Prostate gland (tissue), 2 donors: ENCODE measurements around the gene DNAJB12. TPM values are rescaled to one million over a fixed set of nuclear protein-coding genes. Genes with fewer than 3 reads are reported as not detected.

ENCODE experiments used
- DNase-seq: peaks from one replicate; pipeline ENCODE4 v3.0.0-alpha.2; 2019; ENCODE audit warnings: low spot score
- H3K27ac ChIP-seq, 2 donors: fragments of 200-600 bp; sonication (generic); 2 replicates each; pipeline ENCODE4 v1.5.1; 2017 to 2019
- H3K27me3 ChIP-seq: fragments of 200-600 bp; sonication (generic); replicated peaks from 2 replicates; pipeline ENCODE4 v1.5.1; 2019; ENCODE audit not compliant: insufficient read depth
- H3K36me3 ChIP-seq, 2 donors: fragments of 200-600 bp; sonication (generic); 1 replicate in 1 of 2; 2 replicates in 1 of 2; pipeline versions ENCODE4 v1.5.1 to v1.8.1; 2017 to 2019
- H3K4me1 ChIP-seq: fragments of 200-600 bp; sonication (generic); replicated peaks from 2 replicates; pipeline ENCODE4 v1.5.1; 2019
- H3K4me3 ChIP-seq, 2 donors: fragments of 200-600 bp; sonication (generic); 2 replicates each; pipeline ENCODE4 v1.5.1; 2017 to 2019
- H3K9me3 ChIP-seq: fragments of 200-600 bp; sonication (generic); 2 replicates; pipeline ENCODE4 v1.5.1; 2017
- CTCF ChIP-seq, 4 experiments: fragments of 200-600 bp in 2 of 4; fragments of 450-650 bp in 2 of 4; sonication (generic) in 2 of 4; IDR thresholded peaks; 1 replicate in 3 of 4; 2 replicates in 1 of 4; pipeline ENCODE4 v1.5.1; 2016 to 2019; ENCODE audit warnings: antibody characterized with exemption in 4 of 4, mild to moderate bottlenecking in 2 of 4, moderate library complexity in 2 of 4
- POLR2A ChIP-seq: fragments of 450-650 bp; IDR thresholded peaks from one replicate; pipeline ENCODE4 v1.6.1; 2016; ENCODE audit warnings: antibody characterized with exemption, mild to moderate bottlenecking
- POLR2AphosphoS5 ChIP-seq: sonication (generic); formaldehyde crosslinking; IDR thresholded peaks from one replicate; pipeline ENCODE4 v1.6.1; 2017; ENCODE audit warnings: antibody characterized with exemption
- WGBS: methylation state at CpG from one replicate; pipeline ENCODE4 v1.1.5; 2018; 5-methylcytosine and 5-hydroxymethylcytosine counted together
- intact Hi-C: fragments of 100-400 bp; cut with DNase I; formaldehyde crosslinking; loops from one replicate; pipeline ENCODE4 v1.14.2; 2022
- total RNA-seq, 2 donors: library from RNA; depleted of rRNA; stranded (reverse); fragments of >200 nt; gene quantifications; one replicate each; pipeline ENCODE4 v1.1.0, GENCODE V29; 2016

The DNAJB12 gene
- total RNA-seq, 2 donors from 2014 or later = 33.0 to 55.9 TPM

- 68% methylated on average over 2 of the region's 2 CpGs for WGBS
- Histone ChIP-seq H3K36me3 (no peaks in the 10 kb centered on the region), H3K27me3 (no peaks in the 10 kb centered on the region), H3K4me1 (no peaks in the 10 kb centered on the region), H3K27ac (no peak overlapping the region), H3K9me3 (no peaks in the 10 kb centered on the region), H3K4me3 (no peak overlapping the region)
- DNase-seq = no peak
- no peak for TF ChIP-seq POLR2AphosphoS5
- no peak for TF ChIP-seq POLR2A
- TF ChIP-seq CTCF (IDR thresholded peaks at IDR 0.05) = no peak
- intact Hi-C loops = no loop called here
These were observed 25.1 kb upstream of the DNAJB12 start for GRCh38 chr10:72379776-72380175.

DNA sequence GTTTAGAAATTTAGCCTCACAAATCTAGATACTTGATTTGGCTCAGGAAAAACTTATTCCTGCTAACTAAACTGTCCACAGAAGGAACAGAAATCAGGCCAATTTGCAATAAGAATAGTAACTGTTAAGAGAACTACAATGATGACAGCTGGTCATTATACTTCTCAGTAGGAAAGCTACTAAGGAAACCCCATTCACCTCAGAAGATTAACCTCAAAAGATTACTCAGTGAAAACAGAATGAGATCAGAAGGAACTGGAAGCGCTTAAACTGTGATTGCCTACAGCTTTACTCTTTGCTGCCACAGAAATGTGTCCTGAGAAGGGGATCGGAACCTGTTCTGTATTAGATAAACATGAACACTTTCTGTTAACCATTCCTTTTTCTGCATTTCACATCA lies 24.3 kb upstream of the DNAJB12 start:
- H3K9me3 ChIP-seq = no peaks in the 10 kb centered on the region
- TF ChIP-seq CTCF (IDR thresholded peaks at IDR 0.05) (no peak), POLR2A (no peak), POLR2AphosphoS5 (no peak)
- no peak overlapping the region for H3K4me3 ChIP-seq
- DNase-seq = no peak
- H3K27me3 ChIP-seq = no peaks in the 10 kb centered on the region
- intact Hi-C loops = no loop called here
- no peaks in the 10 kb centered on the region for H3K36me3 ChIP-seq
- H3K4me1 ChIP-seq = no peaks in the 10 kb centered on the region
- WGBS = 92% methylated on average over 2 of the region's 2 CpGs
- no peak overlapping the region for H3K27ac ChIP-seq

- no peaks in the 10 kb centered on the region for H3K27me3 ChIP-seq
These were observed 20.9 kb upstream of the DNAJB12 start for GRCh38 chr10:72375585-72375984.

GRCh38 chr10:72375173-72375572 lies 20.5 kb upstream of the DNAJB12 start:
- Histone ChIP-seq H3K27me3 (no peaks in the 10 kb centered on the region), H3K4me1 (no peaks in the 10 kb centered on the region), H3K36me3 (no peaks in the 10 kb centered on the region), H3K27ac (no peak overlapping the region), H3K4me3 (no peak overlapping the region), H3K9me3 (no peaks in the 10 kb centered on the region)
- 90% methylated on average over 3 of the region's 3 CpGs for WGBS
- no peak for DNase-seq
- TF ChIP-seq POLR2AphosphoS5 = no peak
- TF ChIP-seq CTCF (IDR thresholded peaks at IDR 0.05) = no peak
- no peak for TF ChIP-seq POLR2A
- intact Hi-C loops = no loop called here

More at GRCh38 chr10:72375585-72375984, 20.9 kb upstream of the DNAJB12 start:
- Histone ChIP-seq H3K4me1 (no peaks in the 10 kb centered on the region), H3K9me3 (no peaks in the 10 kb centered on the region), H3K4me3 (no peak overlapping the region), H3K36me3 (no peaks in the 10 kb centered on the region), H3K27ac (no peak overlapping the region)
- WGBS = 72% methylated on average over 5 of the region's 5 CpGs
- DNase-seq = no peak
- TF ChIP-seq POLR2A = no peak
- TF ChIP-seq POLR2AphosphoS5 = no peak
- no peak for TF ChIP-seq CTCF (IDR thresholded peaks at IDR 0.05)
- intact Hi-C loops = no loop called here

- Histone ChIP-seq H3K36me3 (peaks cover 0 to 8% of the 10 kb centered on the region in 2 donors), H3K4me3 (no peak overlapping the region), H3K27me3 (no peaks in the 10 kb centered on the region), H3K9me3 (no peaks in the 10 kb centered on the region), H3K27ac (no peak overlapping the region), H3K4me1 (no peaks in the 10 kb centered on the region)
- intact Hi-C loops = no loop called here
- no peak for DNase-seq
- TF ChIP-seq POLR2A (no peak), POLR2AphosphoS5 (no peak), CTCF (IDR thresholded peaks at IDR 0.05) (no peak)
These were observed 15.5 kb upstream of the DNAJB12 start for GRCh38 chr10:72370201-72370722.
